Measurements from ENCODE around the gene SACS. TPM values are rescaled to one million over a fixed set of nuclear protein-coding genes. Genes with fewer than 3 reads are reported as not detected.

SACS gene
- total and polyA plus RNA-seq, 5 experiments from 2014 or later: 2.1 to 31.0 (median 3.4) TPM

GRCh38 chr13:23359882-23360281 lies 73.6 kb downstream of the SACS start:
- Mint-ChIP-seq H3K9me3 (no peaks in the 10 kb centered on the region), H3K4me3 (no peak overlapping the region), H3K4me1 (peaks cover 0 to 3% (median under 1%) of the 10 kb centered on the region in 4 donors), H3K27ac (no peak overlapping the region), H3K27me3 (no peaks in the 10 kb centered on the region), H3K36me3 (peaks cover 0 to 88% (median 55%) of the 10 kb centered on the region in 3 donors)
- POLR2A ChIA-PET: no interaction called here
- ATAC-seq: no peak
- no peak for DNase-seq

- peaks cover 0 to 9% (median 4%) of the 10 kb centered on the region in 4 donors for H3K4me1 Mint-ChIP-seq
- no peak for DNase-seq
- H3K27ac Mint-ChIP-seq: no peak overlapping the region
- H3K27me3 Mint-ChIP-seq: no peaks in the 10 kb centered on the region
- no peaks in the 10 kb centered on the region for H3K9me3 Mint-ChIP-seq
- ATAC-seq: no peak
- H3K36me3 Mint-ChIP-seq: peaks cover 8 to 81% (median 57%) of the 10 kb centered on the region in 3 donors
- no peak overlapping the region for H3K4me3 Mint-ChIP-seq
- POLR2A ChIA-PET: no interaction called here
Observed at GRCh38 chr13:23357349-23357748, 76.2 kb downstream of the SACS start.

- peaks cover 0 to 9% (median 4%) of the 10 kb centered on the region in 4 donors for H3K4me1 Mint-ChIP-seq
- no peak overlapping the region for H3K27ac Mint-ChIP-seq
Observed at GRCh38 chr13:23356368-23356767, 77.1 kb downstream of the SACS start.

GRCh38 chr13:23354520-23354919 lies 79.0 kb downstream of the SACS start:
- DNase-seq (no peak), ATAC-seq (no peak)
- Mint-ChIP-seq H3K36me3 (peaks cover 35 to 85% (median 72%) of the 10 kb centered on the region in 3 donors), H3K9me3 (peaks cover 0 to 6% (median 0%) of the 10 kb centered on the region in 9 donors), H3K27ac (no peak overlapping the region), H3K4me1 (peaks cover 0 to 13% (median 4%) of the 10 kb centered on the region in 4 donors), H3K27me3 (no peaks in the 10 kb centered on the region), H3K4me3 (no peak overlapping the region)
- POLR2A ChIA-PET: no interaction called here

More at GRCh38 chr13:23356368-23356767, 77.1 kb downstream of the SACS start:
- peaks cover 18 to 82% (median 62%) of the 10 kb centered on the region in 3 donors for H3K36me3 Mint-ChIP-seq
- POLR2A ChIA-PET: no interaction called here
- H3K4me3 Mint-ChIP-seq: no peak overlapping the region
- no peak for DNase-seq
- H3K9me3 Mint-ChIP-seq: no peaks in the 10 kb centered on the region
- no peaks in the 10 kb centered on the region for H3K27me3 Mint-ChIP-seq
- no peak for ATAC-seq

- Mint-ChIP-seq H3K36me3 (peaks cover 58 to 90% (median 82%) of the 10 kb centered on the region in 3 donors), H3K9me3 (peaks cover 0 to 18% (median 3%) of the 10 kb centered on the region in 9 donors), H3K4me3 (no peak overlapping the region), H3K27me3 (no peaks in the 10 kb centered on the region), H3K27ac (no peak overlapping the region), H3K4me1 (peaks cover 0 to 13% (median 4%) of the 10 kb centered on the region in 4 donors)
- DNase-seq (no peak), ATAC-seq (no peak)
- POLR2A ChIA-PET: no interaction called here
Observed at GRCh38 chr13:23352161-23352560, 81.3 kb downstream of the SACS start.

- H3K27me3 Mint-ChIP-seq: no peaks in the 10 kb centered on the region
- no peak for DNase-seq
- peaks cover 0 to 27% (median 7%) of the 10 kb centered on the region in 9 donors for H3K9me3 Mint-ChIP-seq
- no peak for ATAC-seq
- no peak overlapping the region for H3K27ac Mint-ChIP-seq
- POLR2A ChIA-PET: no interaction called here
- H3K4me1 Mint-ChIP-seq: peaks cover 2 to 13% (median 5%) of the 10 kb centered on the region in 4 donors
- peaks cover 68 to 88% (median 85%) of the 10 kb centered on the region in 3 donors for H3K36me3 Mint-ChIP-seq
- H3K4me3 Mint-ChIP-seq: no peak overlapping the region
Observed at GRCh38 chr13:23350009-23350408, 83.5 kb downstream of the SACS start.

- Mint-ChIP-seq H3K27ac (no peak overlapping the region), H3K4me1 (peaks cover 2 to 13% (median 5%) of the 10 kb centered on the region in 4 donors), H3K36me3 (peaks cover 75 to 88% (median 87%) of the 10 kb centered on the region in 3 donors), H3K4me3 (no peak overlapping the region), H3K27me3 (no peaks in the 10 kb centered on the region), H3K9me3 (peaks cover 0 to 27% (median 7%) of the 10 kb centered on the region in 9 donors)
- DNase-seq (no peak), ATAC-seq (no peak)
- POLR2A ChIA-PET: no interaction called here
Observed at GRCh38 chr13:23349161-23349897, 84.2 kb downstream of the SACS start.

GRCh38 chr13:23348262-23349127 lies 85.0 kb downstream of the SACS start:
- POLR2A ChIA-PET: interaction anchor here (0.6 kb wide), 1 partner anchor 688 kb away, joined by 3 read pairs; no protein-coding TSS in a partner anchor
- Mint-ChIP-seq H3K27me3 (no peaks in the 10 kb centered on the region), H3K4me3 (peak overlapping the region in 1 of 10 donors; percentile 11), H3K36me3 (peaks cover 78 to 92% (median 92%) of the 10 kb centered on the region in 3 donors), H3K4me1 (peaks cover 2 to 13% (median 5%) of the 10 kb centered on the region in 4 donors), H3K9me3 (peaks cover 0 to 27% (median 7%) of the 10 kb centered on the region in 9 donors), H3K27ac (no peak overlapping the region)
- ATAC-seq (no peak), DNase-seq (no peak)

GRCh38 chr13:23347601-23348000 lies 85.9 kb downstream of the SACS start:
- Mint-ChIP-seq H3K36me3 (peaks cover 76 to 92% (median 92%) of the 10 kb centered on the region in 3 donors), H3K27ac (no peak overlapping the region)

GRCh38 chr13:23344931-23345595 lies 88.4 kb downstream of the SACS start:
- Mint-ChIP-seq H3K4me3 (no peak overlapping the region), H3K36me3 (peaks cover 68 to 89% (median 89%) of the 10 kb centered on the region in 3 donors), H3K27ac (no peak overlapping the region), H3K27me3 (no peaks in the 10 kb centered on the region), H3K9me3 (peaks cover 0 to 44% (median 15%) of the 10 kb centered on the region in 9 donors), H3K4me1 (peaks cover 0 to 4% (median 1%) of the 10 kb centered on the region in 4 donors)
- POLR2A ChIA-PET: no interaction called here
- DNase-seq (no peak), ATAC-seq (no peak)

More at GRCh38 chr13:23347601-23348000, 85.9 kb downstream of the SACS start:
- ATAC-seq (no peak), DNase-seq (no peak)
- H3K4me1 Mint-ChIP-seq: peaks cover 0 to 7% (median 3%) of the 10 kb centered on the region in 4 donors
- POLR2A ChIA-PET: no interaction called here
- H3K4me3 Mint-ChIP-seq: no peak overlapping the region
- no peaks in the 10 kb centered on the region for H3K27me3 Mint-ChIP-seq
- peaks cover 0 to 31% (median 7%) of the 10 kb centered on the region in 9 donors for H3K9me3 Mint-ChIP-seq

GRCh38 chr13:23339225-23339624 lies 94.3 kb downstream of the SACS start:
- Mint-ChIP-seq H3K27ac (no peak overlapping the region), H3K9me3 (peaks cover 0 to 73% (median 30%) of the 10 kb centered on the region in 9 donors), H3K36me3 (peaks cover 42 to 84% (median 52%) of the 10 kb centered on the region in 3 donors), H3K27me3 (no peaks in the 10 kb centered on the region), H3K4me1 (peaks cover 0 to 2% (median 0%) of the 10 kb centered on the region in 4 donors), H3K4me3 (no peak overlapping the region)
- POLR2A ChIA-PET: no interaction called here
- ATAC-seq: no peak
- DNase-seq: no peak

GRCh38 chr13:23330356-23330755 lies 103.1 kb downstream of the SACS start:
- no peak overlapping the region for H3K4me3 Mint-ChIP-seq
- POLR2A ChIA-PET: no interaction called here
- ATAC-seq (no peak), DNase-seq (no peak)
- H3K36me3 Mint-ChIP-seq: peaks cover 2 to 42% (median 32%) of the 10 kb centered on the region in 3 donors
- peaks cover 15 to 83% (median 35%) of the 10 kb centered on the region in 9 donors for H3K9me3 Mint-ChIP-seq
- H3K4me1 Mint-ChIP-seq: no peaks in the 10 kb centered on the region
- H3K27ac Mint-ChIP-seq: no peak overlapping the region
- no peaks in the 10 kb centered on the region for H3K27me3 Mint-ChIP-seq

Data from naive thymus-derived CD8-positive, alpha-beta T cell (primary cell).